Smooth muscle cell of the brain vasculature (primary cell): ENCODE measurements around the gene VAT1.

Experiments used
- DNase-seq: peaks from one replicate; pipeline ENCODE4 v3.0.0-alpha.2; 2012; ENCODE audit warnings: low read depth, low spot score

Gene VAT1

DNA sequence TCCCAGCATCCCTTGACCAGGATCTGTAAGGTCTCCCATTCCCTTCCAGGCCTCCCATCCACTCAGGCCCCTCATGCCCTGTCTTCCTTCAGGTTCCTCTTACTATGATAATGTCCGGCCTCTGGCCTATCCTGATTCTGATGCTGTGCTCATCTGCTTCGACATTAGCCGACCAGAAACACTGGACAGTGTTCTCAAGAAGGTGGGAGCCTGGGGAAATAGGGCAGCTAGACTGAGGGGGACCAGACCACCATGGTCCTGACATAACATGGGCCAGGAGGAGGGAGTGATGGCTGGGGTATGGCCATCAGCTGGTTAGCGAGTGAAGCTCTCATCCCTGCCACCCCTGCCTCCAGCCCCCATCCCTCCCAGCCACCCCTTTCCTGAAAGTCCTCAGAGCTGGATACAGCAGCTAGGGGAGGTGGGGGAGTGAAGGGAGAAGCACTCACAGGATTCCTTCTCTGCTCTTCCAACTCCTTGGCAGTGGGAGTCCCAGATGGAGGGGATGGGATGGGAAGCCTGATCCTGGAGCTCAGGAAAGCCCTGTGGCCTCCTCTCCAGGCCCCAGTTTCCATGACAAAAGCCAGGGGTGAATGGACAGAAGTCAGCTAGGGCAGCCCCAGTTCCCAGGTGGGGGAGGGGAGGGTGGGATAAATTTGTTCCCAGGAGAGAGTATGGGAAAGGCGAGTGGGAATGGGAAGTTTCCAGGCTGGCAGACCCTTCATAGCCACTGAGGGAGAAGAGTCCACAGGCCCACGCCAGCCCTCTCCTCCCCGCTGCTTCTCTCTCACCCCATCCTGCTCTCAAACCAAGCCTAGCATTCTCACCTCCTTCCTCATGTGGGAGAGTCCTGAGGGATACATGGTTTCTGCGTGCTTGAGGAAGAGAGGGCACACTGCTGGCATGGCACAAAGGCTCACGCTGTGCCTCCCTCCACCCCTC, 5.2 kb upstream of the VAT1 start:
- no peak for DNase-seq

DNA sequence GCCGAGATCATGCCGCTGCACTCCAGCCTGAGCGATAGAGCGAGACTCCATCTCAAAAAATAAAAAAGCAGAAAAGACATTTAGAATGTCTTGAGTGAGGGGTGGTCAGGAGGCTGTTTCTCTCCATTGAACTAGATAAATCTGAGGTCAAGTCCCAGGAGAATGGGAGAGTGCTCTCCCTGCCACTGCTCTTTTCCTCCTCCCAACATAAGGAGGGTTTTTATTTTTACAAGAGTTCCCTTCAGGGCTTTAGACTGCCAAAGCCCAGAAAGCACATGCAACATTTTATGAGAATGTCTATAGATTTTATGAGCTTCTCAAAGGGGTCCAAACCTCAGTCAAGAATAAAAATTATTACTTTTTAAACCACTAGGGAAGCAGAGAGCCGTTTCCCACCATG, 4.4 kb upstream of the VAT1 start:
- DNase-seq = no peak

DNA sequence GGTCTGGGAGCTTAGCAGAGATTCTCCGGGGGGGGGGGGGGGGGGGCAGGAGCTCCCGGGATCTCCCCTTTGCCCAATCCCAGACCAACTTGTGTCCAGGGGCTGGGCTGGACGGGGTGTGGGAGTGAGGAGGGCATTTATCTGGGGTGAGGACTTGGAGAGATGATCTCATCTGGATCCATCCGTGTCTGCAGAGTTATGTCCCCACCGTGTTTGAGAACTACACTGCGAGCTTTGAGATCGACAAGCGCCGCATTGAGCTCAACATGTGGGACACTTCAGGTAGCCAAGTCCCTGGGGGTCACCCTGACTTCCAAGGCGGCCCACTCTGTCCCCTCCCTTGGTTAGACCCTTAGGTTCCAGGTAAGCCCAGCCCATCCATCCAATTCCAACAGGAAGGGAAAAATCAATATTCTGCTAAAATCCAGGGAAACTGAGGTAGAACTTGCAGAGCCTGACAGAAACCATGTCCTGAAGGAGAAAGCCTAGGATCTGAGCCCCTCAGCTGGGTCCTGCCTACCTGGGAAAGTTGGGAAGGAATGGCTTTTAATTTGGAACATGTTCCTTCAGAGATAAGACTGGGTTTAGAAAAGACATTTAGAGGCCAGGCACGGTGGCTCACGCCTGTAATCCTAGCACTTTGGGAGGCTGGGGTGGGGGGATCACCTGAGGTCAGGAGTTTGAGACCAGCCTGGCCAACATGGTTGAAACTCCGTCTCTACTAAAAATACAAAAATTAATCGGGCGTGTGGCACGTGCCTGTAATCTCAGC, 3.8 kb upstream of the VAT1 start:
- DNase-seq = no peak

DNA sequence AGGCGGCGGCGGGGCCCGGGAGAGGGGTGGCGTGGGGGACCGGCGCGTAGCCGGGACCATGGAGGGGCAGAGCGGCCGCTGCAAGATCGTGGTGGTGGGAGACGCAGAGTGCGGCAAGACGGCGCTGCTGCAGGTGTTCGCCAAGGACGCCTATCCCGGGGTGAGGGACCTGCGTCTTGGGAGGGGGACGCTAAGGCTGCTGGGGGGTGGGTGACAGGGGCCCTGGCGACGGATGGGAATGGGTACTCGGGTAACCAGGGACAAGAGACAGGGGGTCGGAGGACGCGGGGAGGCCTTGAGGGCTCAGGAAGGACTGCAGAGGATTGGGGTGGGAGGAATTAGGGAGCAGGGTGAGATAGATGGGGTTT, 3.1 kb upstream of the VAT1 start:
- DNase-seq = no peak

DNA sequence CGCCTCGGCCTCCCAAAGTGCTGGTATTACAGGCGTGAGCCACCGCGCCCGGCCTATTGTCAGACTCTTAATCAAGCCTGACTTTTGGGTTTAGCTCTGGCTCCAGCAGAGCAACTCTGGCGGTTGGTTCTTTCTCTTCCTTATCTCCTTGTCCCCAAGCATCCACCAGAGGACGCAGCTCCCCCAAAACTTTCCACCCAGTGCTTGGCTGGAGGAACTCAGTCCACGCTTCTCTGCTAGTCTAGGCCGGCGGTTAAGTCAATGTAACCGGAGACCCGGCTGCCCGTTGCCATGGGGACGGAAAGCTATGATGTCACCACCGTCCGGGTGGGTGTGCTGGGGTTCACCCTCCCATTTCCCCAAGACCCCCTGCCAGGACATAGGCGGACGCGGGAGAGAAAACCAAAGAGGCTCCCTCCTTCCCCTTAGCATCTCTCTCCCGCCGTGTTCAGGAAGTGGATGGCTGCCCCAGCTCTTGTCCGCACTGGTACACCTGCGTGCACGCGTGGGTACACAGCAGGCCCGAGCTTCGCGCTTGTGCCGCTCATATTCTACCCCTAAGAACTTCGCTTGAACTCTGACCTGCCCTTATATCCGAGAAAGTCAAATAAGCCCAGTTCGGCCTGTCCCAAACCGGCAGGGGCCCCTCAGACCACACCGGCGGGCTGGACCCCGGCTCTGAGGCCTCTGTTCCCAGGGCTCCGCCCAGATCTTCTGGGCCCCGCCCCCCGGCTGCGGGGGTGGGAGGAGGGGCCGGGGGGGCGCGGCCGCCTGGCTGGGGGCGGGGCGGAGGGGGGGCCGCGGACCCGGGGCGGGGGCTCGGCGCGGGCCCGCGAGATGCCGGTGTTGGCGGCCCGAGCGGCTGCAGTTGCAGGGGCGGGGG, 2.5 kb upstream of the VAT1 start, which contains the start of gene RND2:
RND2 (plus strand) TSS at position 825 of the 883 bp plus-strand sequence. CDS start 117 bp downstream, outside the sequence.
- peak; percentile 87 for DNase-seq

DNA sequence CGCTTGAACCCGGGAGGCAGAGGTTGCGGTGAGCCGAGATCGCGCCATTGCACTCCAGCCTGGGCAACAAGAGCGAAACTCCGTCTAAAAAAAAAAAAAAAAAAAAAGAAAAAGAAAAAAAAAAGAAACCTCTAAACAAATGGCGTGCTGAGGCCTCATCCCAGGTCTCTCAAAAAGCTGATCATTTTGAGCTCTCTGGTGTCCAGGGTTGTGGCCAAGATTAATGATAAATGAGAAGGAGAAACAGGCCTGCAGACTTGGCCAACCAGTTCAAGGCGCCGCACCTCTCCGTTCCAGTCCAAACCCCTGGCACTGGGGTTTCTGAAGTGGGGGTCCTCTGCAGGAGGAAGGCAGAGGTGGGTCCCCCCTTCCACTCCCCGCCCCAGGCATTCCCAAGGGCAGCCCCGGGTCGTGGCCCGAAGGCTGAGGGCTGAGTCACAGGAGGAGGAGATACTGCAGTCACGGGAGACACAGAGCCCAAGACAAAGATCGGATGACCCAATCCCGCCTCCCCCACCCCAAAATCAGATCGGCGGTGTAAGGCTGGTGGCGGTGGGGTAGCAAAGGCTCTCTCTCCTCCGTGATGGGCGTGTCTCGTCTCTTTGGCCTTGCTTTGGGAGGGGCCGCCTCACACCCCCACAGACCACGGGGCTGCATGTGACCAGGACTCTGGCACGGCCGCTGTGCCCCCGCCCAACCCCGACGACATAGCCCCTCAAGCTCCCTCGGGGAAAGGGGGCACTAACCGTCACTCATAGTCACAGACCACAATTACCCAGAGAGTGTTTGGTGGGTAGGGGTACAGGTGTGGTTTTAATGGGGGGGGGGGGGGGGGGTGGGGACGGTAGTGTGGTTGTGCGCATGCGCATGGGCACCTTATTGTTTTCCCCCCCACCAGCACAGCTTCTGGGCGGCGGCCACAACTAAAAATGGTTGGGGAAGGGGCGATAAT, 1.1 kb downstream of the VAT1 start:
- DNase-seq = no peak

DNA sequence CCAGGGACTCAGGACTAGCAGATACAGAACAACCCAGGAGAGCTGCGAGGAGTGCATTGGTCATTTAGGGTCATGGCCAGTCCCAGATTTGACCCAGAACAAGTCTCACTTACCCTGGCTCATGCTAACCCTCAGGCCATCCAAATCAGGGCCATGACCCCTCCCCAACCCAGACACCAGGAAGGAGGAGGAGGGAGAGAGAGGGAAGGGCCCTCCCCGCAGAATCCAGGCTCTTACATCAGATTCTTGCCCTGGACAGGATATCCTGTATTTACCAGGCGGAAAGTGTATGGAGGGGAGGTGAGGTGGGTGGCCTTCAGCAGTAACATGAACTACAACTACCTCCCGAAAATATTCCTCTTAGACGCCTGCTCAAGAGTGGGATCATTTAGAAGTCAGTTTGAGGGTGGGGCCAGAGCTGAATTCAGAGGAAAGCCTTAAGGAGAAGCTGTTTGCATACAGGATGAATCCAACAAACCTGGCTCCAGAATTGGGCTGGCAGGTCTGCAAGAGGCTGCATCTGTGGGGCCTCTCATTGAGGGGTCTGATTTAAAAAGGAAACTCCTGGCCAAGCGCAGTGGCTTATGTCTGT, 2.1 kb downstream of the VAT1 start:
- DNase-seq = no peak

DNA sequence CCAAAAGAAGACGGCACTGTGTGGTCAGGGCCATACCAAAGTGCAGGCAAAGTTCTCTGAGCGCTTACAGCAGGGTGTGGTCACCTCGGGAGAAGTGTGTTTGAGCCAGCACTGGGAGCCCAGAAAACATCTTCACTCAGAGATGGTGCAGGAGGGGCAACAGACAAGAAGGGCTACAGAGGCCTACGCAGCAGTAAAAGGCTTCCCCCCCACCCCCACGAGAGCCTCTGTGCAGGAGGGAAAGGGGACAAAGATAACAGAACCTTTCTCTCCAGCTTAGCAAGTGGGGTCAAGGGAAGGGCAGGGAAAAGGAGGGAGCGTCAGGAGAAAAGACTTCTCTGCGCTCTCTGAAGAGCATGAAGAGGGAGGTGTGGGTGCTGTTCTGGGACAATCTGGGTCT, 2.8 kb downstream of the VAT1 start:
- DNase-seq = no peak

DNA sequence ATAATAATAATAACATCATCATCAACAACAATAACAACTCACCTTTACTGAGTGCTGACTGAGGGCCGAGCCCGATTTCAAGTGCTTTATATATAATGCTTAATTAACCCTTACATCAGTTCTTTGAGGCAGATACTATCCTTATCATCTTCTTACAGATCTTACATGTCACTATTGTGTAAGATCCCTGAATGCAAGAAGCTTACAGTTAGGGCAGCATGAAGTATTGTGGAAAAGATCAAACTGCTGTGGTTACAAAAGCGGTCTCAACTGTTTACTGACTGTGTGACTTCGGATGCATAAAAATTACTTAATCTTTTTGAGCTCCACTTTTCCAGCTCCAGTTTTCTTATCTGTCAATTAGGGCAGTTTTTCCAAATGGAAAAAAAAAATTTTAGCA, 3.3 kb downstream of the VAT1 start:
- no peak for DNase-seq

DNA sequence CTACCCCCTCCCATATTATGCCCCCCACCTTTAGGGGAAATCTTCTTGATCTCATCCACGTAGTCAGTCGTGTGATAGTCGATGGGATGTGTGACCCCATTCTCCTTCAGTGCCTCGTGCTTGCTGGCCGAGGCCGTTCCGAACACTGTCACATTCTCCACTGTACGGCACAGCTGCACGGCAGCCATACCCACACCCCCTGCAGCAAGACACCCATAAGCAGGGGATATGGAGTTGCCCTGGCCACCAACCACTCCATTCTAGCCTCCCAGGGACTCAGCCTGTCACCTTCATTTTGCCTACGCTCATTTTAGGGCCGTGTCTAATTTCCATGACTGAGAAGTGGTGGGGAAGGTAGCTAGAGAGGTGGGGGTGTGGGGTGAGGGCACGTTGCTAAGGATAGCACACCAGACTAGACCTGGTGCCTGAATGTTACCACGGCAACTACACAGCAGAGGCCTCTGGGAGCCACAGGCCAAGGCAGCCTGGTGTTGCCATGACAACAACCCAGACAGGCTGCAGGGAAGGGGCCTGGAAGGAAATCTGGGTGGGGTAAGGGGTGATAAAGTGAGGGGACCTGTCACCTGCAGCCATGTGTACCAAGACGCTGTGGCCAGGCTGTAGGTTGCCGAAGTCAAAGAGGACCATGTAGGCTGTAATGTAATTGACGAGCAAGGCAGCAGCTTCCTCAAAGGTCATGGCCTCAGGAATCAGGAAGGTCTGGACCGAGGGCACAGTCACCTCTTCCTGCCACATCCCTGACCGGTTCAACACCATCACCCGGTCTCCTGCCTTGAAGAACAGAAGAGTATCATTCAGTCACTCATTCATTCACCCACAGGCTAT, 4.0 kb downstream of the VAT1 start:
- DNase-seq = no peak

DNA sequence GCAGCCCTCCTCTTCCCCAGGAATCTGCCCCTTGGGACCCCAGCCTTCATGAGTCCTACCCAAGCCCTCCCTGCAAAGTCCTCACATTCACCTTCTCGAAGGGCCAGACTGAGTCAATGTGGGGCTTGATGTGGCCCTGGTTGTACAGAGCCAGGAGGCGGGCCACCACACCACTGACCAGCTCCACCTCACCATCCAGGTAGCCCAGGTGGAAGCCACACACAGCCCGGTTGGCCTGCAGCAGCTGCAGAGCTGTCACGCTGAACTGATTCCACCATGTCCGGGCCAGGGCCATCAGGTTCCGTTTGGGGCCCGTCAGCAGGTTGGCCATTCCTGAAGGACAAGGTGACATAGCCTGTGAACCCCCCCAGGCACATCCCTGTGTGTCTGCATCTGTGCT, 6.0 kb downstream of the VAT1 start:
- no peak for DNase-seq

DNA sequence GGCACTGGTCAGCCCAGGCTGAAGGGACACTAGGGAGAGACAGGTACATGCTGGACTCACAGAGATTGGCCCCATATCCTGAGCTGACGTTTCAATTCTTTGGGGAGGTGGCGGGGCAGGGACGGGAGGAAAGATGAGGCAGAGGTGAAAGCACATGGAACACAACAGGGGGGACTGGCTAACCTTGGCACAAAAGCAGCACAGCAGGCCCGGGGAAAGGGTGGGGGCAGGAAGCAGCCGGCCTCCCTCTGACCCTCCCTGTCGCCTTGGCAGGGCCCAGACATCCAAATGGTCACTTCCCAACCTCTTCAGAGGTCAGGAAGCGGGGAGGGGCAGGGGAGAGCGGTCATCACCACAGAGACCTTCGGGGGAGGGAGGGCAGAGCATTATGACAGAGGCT, 6.6 kb downstream of the VAT1 start:
- no peak for DNase-seq

DNA sequence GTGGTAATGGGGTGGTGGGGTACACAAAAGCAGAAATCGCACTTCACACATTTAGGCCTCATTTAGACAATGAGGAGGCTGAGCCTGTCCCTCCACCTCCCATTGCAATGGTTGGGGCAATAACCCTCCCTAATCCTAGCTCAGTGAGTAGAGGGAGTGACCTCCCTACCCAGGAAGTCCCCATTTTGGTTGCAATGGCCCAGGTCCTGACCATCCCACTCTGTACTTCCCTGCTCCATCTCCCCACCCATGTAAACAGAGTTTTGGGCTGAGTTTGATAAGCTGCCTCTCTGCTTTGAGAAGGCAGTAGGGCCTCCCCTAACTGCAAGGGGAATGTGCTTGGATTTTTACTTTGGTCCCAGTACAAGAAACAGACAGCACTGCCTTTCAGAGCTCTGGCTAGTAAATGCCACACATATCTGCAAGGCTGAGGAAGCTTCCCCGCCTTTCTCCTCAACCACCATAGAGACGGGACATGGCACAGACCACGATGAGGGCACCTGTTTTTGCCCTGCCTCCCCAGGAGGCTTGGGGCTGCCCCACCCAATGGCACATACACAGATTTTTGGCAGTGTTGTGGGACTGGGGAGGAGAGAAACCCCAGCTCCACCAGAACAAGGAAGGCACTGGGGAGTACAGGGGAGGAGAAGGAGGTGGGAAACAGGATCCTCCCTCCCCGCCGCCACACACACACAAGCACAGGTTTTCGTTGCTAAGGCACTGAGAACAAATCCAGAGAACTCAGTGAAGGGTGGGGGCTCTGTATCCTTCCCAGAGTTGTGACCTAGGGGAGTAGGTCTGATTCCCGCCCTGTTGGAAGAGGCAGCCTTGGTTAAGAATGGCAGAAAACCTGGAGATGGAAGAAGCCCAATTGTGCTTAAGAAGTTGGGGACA, 7.3 kb downstream of the VAT1 start:
- DNase-seq = no peak

DNA sequence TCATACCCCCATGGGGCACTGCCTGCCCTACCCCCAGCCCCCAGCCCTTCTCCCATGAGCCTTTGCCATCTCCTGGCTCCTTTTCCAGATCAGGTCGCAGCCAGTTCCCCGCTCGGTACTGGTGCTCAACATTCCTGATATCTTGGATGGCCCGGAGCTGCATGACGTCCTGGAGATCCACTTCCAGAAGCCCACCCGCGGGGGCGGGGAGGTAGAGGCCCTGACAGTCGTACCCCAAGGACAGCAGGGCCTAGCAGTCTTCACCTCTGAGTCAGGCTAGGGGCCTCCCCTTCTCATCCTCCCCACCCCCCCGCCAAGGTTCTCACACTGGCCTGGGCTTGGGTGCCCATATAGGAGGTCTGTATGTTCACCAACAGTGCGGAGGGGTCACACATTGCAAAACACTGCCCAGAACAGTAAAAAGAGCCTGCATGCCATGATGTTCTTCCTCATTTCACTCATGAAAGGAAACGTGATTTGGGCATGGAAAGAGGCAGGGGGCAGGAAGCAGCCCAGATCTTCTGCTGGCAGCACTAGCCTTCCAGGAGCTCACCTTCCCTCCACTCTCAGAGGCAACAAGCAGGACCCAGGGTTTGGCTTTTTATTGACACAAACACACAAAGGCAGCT, 8.1 kb downstream of the VAT1 start:
- DNase-seq = no peak

DNA sequence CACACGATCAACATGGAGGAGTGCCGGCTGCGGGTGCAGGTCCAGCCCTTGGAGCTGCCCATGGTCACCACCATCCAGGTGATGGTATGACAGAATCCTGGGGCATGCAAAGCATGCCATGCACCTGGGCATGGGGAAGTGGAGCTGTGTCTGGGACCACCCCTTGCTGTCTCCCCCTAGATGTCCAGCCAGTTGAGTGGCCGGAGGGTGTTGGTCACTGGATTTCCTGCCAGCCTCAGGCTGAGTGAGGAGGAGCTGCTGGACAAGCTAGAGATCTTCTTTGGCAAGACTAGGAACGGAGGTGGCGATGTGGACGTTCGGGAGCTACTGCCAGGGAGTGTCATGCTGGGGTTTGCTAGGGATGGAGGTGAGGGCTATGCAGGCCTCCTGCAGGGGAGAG, 8.9 kb downstream of the VAT1 start:
- DNase-seq = no peak

DNA sequence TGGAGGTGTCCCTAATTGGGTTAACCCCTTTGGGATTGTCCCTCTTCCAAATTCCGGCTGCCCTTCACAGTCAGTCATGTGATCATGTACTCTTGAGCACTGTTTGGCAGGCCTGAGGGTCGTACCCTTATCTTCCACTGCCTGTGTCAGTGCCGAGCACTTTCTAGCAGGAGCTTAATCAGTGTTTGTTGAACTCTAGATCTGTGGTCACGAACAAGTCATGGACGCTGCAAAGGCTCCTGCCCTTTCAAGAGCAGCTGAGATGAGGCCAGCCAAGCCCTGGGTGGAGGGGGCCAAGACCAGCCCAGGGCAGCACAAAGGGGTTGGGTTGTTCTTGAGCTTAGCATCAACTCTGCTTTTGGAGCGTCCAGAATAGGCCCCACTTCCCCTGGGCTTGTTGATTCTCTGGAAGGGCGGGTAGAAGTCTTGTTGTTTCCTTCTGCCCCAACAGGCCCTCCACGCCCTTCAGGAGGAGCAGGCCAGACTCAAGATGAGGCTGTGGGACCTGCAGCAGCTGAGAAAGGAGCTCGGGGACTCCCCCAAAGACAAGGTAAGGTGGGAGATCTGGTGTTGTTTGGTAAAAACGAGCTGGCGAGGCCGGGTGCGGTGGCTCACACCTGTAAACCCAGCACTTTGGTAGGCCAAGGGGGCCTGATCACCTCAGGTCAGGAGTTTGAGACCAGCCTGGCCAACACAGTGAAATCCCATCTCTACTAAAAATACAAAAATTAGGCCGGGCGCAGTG, 10.3 kb downstream of the VAT1 start:
- no peak for DNase-seq

DNA sequence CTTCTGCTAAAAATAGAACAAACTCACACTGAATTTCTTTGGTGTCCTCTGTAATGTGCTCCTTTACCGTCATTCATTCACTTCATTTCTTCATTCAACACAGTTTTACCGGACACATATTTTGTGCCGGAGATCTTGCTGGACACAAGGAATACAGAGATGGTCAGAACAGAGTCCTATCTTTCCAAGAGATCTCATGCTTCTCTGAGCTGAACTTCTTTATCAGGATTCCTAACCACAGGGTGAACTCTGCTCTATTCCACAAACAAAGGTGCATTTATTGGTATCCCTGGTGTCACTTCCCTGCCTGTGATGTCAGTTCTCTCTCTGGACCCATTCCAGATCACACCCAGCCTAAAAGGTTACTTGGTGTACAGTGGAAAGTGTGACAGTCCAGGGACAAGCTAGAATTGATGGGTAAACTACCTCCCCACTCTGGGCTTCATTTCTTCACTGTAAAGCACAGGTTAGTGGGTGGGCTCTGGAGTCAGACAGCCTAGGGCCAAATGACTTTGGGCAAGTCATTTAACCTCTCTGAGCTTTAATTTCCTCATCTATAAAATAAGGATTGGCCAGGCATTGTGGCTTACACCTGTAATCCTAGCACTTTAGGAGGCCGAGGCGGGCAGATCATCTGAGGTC, 11.4 kb downstream of the VAT1 start:
- no peak for DNase-seq
